Skeletal muscle satellite cell (primary cell): Measurements from ENCODE around the gene EEFSEC.

Source experiments
- H3K27me3 ChIP-seq: 2 replicates; pipeline ENCODE4 v1.7.0; 2013; ENCODE audit warnings: low read length; ENCODE audit not compliant: control insufficient read depth, insufficient read depth
- H3K36me3 ChIP-seq: 2 replicates; pipeline ENCODE4 v1.7.0; 2013; ENCODE audit warnings: mild to moderate bottlenecking, control low read depth, low read length; ENCODE audit not compliant: insufficient read depth
- H3K4me1 ChIP-seq: 2 replicates; pipeline ENCODE4 v1.7.0; 2013; ENCODE audit warnings: low read length; ENCODE audit not compliant: control insufficient read depth, insufficient read depth
- H3K4me2 ChIP-seq: 2 replicates; pipeline ENCODE4 v1.7.0; 2013; ENCODE audit warnings: mild to moderate bottlenecking, low read length
- H3K4me3 ChIP-seq: 2 replicates; pipeline ENCODE4 v1.7.0; 2013; ENCODE audit warnings: low read length
- H3K9ac ChIP-seq: 2 replicates; pipeline ENCODE4 v1.7.0; 2013; ENCODE audit warnings: mild to moderate bottlenecking, low read depth, low read length, moderate library complexity
- H3K9me3 ChIP-seq: replicated peaks from 2 replicates; pipeline ENCODE4 v1.7.0; 2013; ENCODE audit warnings: mild to moderate bottlenecking, control low read depth, low read length

Gene EEFSEC

DNA sequence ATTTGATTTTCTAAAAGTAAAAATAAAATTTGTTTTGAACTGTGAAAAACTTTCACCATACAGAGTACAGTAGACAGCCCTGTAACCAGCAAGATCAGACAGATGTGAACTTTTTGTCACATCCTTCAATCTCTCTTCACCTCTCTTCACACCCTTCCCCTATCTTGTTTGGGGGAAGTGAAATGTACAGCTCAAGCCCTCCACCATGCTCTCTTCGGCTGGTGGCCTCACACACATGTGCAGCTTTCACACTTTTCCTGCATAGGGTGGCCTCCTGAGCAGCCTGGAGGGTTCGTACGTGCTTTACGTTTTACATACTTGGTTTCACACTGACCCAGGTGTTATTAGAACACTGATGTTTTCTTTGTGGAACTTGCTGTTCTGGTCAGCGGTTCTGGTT lies 227.0 kb downstream of the EEFSEC start:
- H3K9me3 ChIP-seq, result no peaks in the 10 kb centered on the region
- no peak overlapping the region for H3K9ac ChIP-seq
- no peaks in the 10 kb centered on the region for H3K36me3 ChIP-seq
- no peak overlapping the region for H3K4me3 ChIP-seq
- peaks cover 25% of the 10 kb centered on the region for H3K4me1 ChIP-seq
- H3K4me2 ChIP-seq, result no peak overlapping the region
- no peaks in the 10 kb centered on the region for H3K27me3 ChIP-seq

DNA sequence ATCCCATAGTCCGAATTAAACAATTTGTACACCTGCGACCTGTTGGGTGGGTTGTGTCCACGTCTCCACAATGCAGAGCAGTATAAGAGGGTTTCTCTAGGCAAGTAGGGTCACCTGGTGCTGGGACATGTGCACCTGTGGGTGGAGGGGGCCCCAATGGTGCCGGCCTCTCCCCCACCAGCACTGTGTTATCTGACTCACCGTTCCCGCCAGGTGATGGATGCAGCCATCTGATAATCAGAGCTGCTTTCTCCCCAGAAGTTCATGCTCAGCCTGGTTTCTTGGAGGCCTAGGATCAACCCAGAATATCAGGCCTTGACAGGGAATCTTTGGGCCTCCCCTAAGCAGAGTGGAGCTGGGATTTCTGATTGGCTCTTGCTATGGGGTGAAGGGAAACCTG lies 227.4 kb downstream of the EEFSEC start:
- Histone ChIP-seq H3K9me3 (no peaks in the 10 kb centered on the region), H3K36me3 (no peaks in the 10 kb centered on the region), H3K4me2 (no peak overlapping the region), H3K4me1 (peaks cover 29% of the 10 kb centered on the region), H3K9ac (no peak overlapping the region), H3K27me3 (no peaks in the 10 kb centered on the region), H3K4me3 (no peak overlapping the region)

DNA sequence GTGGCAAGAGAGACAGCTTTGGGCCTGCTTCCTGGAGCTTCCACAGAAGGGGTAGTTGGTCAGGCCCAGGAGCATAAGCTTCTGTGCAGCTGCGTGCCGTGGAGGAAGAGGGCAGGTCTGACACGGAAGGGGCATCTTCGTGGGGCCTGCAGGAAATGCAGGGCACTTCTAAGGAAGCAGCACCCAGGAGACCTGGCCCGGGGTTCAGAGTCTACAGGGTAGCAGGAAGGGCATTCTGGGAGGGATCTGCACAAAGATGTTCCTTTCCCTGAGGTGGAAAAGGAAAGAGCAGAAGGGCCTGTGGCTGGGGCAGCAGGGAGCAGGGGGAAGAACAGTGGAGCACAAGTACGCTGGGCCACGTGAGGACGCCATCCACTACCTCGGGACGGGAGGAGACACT lies 228.3 kb downstream of the EEFSEC start:
- no peak overlapping the region for H3K4me2 ChIP-seq
- peaks cover 30% of the 10 kb centered on the region for H3K4me1 ChIP-seq
- no peaks in the 10 kb centered on the region for H3K36me3 ChIP-seq
- no peaks in the 10 kb centered on the region for H3K27me3 ChIP-seq
- H3K4me3 ChIP-seq, result no peak overlapping the region
- H3K9me3 ChIP-seq, result no peaks in the 10 kb centered on the region
- H3K9ac ChIP-seq, result no peak overlapping the region

DNA sequence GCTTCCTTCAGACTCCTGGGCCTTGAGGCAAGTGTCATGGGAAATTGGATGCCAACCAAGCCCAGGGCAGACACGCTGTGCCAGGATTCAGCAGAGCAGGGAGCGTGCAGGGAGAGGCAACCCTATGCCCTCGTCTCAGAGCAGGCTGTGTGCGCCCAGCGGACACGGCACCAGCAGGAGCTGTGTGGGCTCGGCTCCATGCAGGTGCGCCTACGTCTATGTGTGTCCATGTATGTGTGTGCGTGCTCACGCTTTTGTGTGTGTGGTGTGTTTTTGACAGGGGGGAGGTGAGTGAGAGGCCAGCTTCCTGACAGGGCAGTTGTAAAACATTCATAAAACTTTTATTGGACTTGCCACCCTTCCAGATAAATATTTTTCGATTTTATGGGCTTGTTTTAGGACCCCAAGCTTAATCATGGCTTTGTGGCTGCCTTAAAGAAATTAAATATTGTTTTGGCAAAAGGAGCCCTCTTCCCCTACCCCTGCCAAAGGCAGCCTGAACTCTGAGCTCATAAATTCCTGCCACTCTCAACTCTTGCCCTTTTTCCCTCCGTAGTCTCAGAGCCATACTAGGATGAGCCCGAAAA lies 229.0 kb downstream of the EEFSEC start:
- Histone ChIP-seq H3K27me3 (no peaks in the 10 kb centered on the region), H3K4me2 (no peak overlapping the region), H3K9me3 (no peaks in the 10 kb centered on the region), H3K4me1 (peaks cover 30% of the 10 kb centered on the region), H3K36me3 (no peaks in the 10 kb centered on the region), H3K9ac (no peak overlapping the region), H3K4me3 (no peak overlapping the region)

DNA sequence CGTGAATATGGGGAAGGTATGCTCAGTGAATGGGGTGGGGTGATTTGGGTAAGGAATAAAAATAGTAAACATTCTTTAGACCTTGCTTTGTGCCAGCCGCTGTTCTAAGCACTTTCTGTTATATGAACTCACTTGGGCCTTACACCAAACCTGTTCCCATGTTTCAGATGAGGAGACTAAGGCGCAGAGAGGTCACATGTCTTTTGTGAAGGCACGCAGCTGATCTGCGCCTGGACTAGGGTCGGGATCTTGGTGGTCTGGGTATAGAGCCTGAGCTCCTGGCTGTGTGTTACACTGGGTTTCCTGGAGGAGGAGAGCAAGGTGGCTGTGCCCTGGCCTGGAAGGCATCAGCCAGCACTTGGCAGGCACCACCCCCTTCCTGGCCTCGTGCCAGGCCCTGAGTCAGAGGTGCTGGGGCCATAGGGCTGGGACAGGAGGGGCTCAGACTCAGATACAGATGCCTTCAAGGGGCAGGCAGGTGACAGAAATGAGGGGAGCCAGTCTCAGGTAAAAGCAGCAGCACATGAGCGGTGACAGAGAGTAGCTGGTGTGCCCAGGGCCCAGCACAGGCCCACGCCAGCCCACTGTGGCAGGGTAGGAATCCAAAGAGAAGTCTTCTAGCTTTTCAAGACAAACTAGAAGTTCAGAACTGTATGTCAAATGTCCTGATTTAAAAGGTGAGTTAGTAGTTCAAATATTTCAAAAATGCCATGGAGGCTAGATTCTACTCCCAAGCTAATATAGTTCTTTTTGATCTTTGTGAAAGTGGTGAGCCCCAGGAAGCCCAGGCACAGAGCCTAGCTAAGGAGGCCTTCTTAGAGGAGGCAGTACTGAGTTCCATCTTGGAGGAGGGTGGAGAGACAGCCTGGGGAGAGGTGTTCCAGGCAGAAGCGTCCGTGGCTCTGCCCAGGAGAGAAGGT lies 230.3 kb downstream of the EEFSEC start:
- Histone ChIP-seq H3K4me2 (peak overlapping the region; percentile 27), H3K4me1 (peaks cover 26% of the 10 kb centered on the region), H3K27me3 (no peaks in the 10 kb centered on the region), H3K4me3 (no peak overlapping the region), H3K9me3 (no peaks in the 10 kb centered on the region), H3K9ac (no peak overlapping the region), H3K36me3 (no peaks in the 10 kb centered on the region)

DNA sequence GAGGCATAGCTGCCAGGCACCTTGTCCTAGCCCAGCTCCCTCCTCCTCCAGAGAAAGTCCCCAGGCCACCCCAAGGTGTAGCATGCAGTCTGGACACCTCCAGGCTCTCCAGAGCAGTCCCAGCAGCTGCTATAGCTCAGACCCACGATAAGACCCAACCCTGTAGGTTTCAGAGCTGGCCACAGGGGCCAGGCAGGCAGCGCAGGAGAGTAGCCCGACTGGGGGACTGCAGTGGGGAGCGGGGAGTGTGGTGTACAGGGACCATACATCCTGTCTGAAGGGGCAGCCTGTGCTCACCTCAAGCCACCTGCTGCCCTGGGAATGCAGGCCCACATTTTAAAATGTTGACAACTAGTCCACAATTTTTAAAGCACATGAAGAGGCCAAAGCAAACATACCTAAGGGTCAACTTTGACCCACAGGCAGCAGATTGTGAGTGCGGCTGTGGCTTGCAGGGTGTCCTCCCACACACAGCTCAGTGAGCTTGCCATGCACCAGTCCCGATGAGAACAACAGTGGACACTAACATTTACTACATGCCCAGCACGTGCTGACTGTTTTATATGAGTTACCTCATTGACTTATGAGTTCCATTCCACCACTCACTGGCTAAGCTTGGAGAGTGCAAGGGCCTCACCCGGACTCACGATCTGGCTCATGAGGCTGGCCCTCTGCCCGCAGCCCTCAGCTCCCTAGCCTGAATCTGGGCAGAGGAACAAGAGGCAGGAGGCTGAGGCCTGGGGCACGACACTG lies 232.0 kb downstream of the EEFSEC start:
- no peak overlapping the region for H3K4me3 ChIP-seq
- H3K9ac ChIP-seq, result no peak overlapping the region
- no peaks in the 10 kb centered on the region for H3K27me3 ChIP-seq
- H3K36me3 ChIP-seq, result no peaks in the 10 kb centered on the region
- H3K9me3 ChIP-seq, result no peaks in the 10 kb centered on the region
- H3K4me2 ChIP-seq, result no peak overlapping the region
- H3K4me1 ChIP-seq, result peaks cover 20% of the 10 kb centered on the region

DNA sequence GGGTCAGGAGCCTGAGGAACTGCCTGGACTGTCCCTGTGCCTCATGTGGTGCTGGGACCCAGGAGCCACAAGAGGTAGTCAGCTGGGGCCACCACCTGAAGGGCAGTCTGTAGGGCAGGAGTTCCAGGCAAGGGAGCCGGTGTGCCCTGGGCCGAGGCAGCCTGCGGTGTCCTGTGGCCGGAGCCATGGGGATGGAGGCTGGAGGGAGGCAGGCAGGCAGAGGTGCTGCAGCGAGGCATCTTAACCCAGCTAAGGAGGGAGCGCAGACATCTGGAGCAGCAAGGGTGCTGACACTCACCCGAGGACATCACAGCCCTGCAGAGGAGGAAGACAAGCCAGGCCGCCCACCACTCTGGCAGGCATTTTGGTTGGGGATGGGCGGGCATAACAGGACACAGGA lies 235.7 kb downstream of the EEFSEC start:
- Histone ChIP-seq H3K4me1 (peaks cover 11% of the 10 kb centered on the region), H3K36me3 (no peaks in the 10 kb centered on the region), H3K27me3 (no peaks in the 10 kb centered on the region), H3K9ac (no peak overlapping the region), H3K9me3 (no peaks in the 10 kb centered on the region), H3K4me2 (no peak overlapping the region), H3K4me3 (no peak overlapping the region)

DNA sequence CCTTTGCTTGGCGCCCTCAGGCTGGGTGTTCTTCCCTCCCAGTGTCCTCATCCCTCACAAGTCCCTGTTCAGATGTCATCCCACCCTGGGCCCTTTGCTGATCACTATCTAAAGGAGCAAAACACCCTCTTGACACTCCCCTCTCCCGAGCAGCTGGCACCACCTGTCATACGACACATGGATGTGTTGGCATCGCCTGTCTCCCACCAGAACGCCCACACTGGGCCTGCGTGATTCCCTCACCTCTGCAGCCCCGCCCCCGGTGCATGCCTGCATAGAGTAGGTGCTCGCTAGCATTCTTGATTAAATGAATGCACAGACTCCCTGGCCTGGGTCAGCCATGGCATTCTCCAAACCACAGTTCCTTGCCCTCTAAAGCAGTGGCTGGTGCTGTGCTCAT lies 237.6 kb downstream of the EEFSEC start:
- Histone ChIP-seq H3K27me3 (no peaks in the 10 kb centered on the region), H3K9me3 (no peaks in the 10 kb centered on the region), H3K36me3 (no peaks in the 10 kb centered on the region), H3K4me1 (no peaks in the 10 kb centered on the region), H3K4me2 (no peak overlapping the region), H3K4me3 (no peak overlapping the region), H3K9ac (no peak overlapping the region)

DNA sequence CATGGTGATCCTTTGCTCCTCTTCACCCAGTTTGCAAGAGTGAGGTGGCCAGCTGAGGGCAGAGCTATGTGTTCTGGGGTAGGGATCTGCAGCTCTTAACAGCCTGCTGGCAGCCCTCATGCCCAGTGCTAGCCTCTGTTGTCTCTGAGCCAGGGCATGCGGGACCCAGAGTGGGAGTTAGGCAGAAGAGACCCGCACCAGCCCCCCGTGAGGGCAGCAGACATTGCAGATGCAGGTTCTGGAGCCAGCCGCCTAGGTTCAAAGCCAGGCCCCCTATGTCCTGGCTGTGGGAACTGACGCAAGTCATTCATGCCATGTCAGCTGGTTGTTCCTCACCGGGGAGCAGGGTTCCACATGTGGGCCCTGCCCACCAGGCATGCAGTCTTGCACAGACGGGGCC lies 238.7 kb downstream of the EEFSEC start:
- H3K9me3 ChIP-seq, result no peaks in the 10 kb centered on the region
- H3K27me3 ChIP-seq, result no peaks in the 10 kb centered on the region
- no peak overlapping the region for H3K4me2 ChIP-seq
- H3K9ac ChIP-seq, result no peak overlapping the region
- no peaks in the 10 kb centered on the region for H3K36me3 ChIP-seq
- no peaks in the 10 kb centered on the region for H3K4me1 ChIP-seq
- no peak overlapping the region for H3K4me3 ChIP-seq

DNA sequence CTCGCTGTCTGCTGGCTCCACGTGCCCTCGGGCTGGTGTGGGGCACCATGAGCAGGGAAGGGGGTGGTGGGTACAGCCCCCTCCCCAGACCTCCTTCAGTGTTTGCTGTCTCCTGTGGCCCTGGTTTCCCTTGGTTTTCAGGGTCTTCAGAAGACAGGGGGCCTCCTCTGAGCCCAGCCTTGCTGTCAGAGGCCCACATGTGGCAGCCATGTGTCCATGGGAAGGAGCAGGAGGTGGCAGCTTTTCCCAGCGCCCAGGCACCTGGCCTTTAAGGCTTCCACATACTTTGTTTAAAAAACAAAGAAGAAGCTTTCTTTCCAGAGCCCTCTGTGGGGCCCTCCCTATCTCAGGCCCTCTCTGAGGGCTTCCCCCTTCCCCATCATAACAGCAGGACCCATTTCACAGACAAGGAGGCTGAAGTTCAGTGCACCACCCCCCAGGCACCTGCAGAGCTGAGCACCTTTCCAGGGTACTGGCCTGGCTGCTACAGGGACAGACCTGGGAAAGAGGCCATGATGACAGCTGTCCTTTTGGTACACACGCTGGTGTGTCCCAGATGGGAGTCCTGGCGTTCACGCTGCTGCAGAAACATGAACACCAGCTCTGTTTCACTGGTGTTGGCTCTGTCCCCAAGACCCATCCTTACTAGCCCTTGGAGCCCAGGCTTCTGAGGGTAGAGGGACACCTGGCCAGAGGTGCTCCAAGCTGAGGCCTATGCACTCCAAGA lies 239.7 kb downstream of the EEFSEC start:
- Histone ChIP-seq H3K4me2 (no peak overlapping the region), H3K4me3 (no peak overlapping the region), H3K9me3 (no peaks in the 10 kb centered on the region), H3K27me3 (no peaks in the 10 kb centered on the region), H3K4me1 (no peaks in the 10 kb centered on the region), H3K36me3 (no peaks in the 10 kb centered on the region), H3K9ac (no peak overlapping the region)

DNA sequence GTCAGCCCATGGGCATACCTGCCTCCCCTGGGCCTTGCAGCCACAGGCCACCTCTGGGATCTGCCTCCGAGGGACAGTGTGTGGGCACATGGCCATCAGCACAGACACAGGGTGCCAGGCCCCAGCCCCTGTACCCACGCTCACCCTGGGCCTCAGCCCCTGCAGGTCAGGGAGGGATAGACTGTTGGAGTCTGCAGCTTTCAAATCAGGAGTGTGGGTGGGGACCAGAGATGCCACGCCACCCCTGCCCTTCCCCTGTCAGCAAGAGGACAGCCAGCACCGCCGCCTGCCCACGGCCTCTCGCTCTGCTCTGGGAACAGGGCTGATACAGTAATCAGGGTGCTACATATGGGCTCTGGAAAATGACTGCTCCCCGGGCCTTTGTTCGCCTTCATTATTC lies 240.8 kb downstream of the EEFSEC start:
- no peaks in the 10 kb centered on the region for H3K27me3 ChIP-seq
- H3K4me3 ChIP-seq, result no peak overlapping the region
- H3K4me2 ChIP-seq, result no peak overlapping the region
- H3K9ac ChIP-seq, result no peak overlapping the region
- no peaks in the 10 kb centered on the region for H3K9me3 ChIP-seq
- no peaks in the 10 kb centered on the region for H3K4me1 ChIP-seq
- H3K36me3 ChIP-seq, result no peaks in the 10 kb centered on the region
